KMS-11 (cell line): ENCODE results near the gene AK9.

Source experiments
- H2AFZ ChIP-seq: fragments of 200-600 bp; sonication (generic); 2 replicates; pipeline ENCODE4 v1.6.1; 2016; ENCODE audit warnings: antibody characterized with exemption, mixed run types, low read depth
- H3K27ac ChIP-seq: fragments of 200-600 bp; sonication (generic); 2 replicates; pipeline ENCODE4 v1.6.1; 2016; ENCODE audit warnings: mild to moderate bottlenecking, mixed run types
- H3K27me3 ChIP-seq: fragments of 200-600 bp; sonication (generic); 2 replicates; pipeline ENCODE4 v1.6.1; 2017; ENCODE audit warnings: mild to moderate bottlenecking, low read depth, mixed run types, moderate library complexity; ENCODE audit not compliant: insufficient read depth
- H3K36me3 ChIP-seq: fragments of 200-600 bp; sonication (generic); 2 replicates; pipeline ENCODE4 v1.6.1; 2017; ENCODE audit warnings: mild to moderate bottlenecking, mixed run types; ENCODE audit not compliant: insufficient read depth
- H3K4me1 ChIP-seq: fragments of 200-600 bp; sonication (generic); 2 replicates; pipeline ENCODE4 v1.6.1; 2016; ENCODE audit warnings: mild to moderate bottlenecking, low read depth, mixed run types; ENCODE audit not compliant: poor library complexity, severe bottlenecking
- H3K4me2 ChIP-seq: fragments of 200-600 bp; sonication (generic); 2 replicates; pipeline ENCODE4 v1.7.0; 2016; ENCODE audit warnings: mild to moderate bottlenecking, mixed run types
- H3K4me3 ChIP-seq: fragments of 200-600 bp; sonication (generic); IDR thresholded peaks from 2 replicates; pipeline ENCODE4 v1.6.1; 2017; ENCODE audit warnings: low read depth, low read length, mixed read lengths; ENCODE audit not compliant: insufficient read depth
- H3K79me2 ChIP-seq: fragments of 200-600 bp; sonication (generic); 2 replicates; pipeline ENCODE4 v1.6.1; 2016; ENCODE audit warnings: low read depth, mixed run types; ENCODE audit not compliant: insufficient read depth
- H3K9ac ChIP-seq: fragments of 200-600 bp; sonication (generic); 2 replicates; pipeline ENCODE4 v1.6.1; 2016; ENCODE audit warnings: mild to moderate bottlenecking, mixed run types
- H4K20me1 ChIP-seq: fragments of 200-600 bp; sonication (generic); 2 replicates; pipeline ENCODE4 v1.6.1; 2016; ENCODE audit warnings: mild to moderate bottlenecking, mixed run types; ENCODE audit not compliant: insufficient read depth
- CTCF ChIP-seq: fragments of 200-600 bp; sonication (generic); conservative IDR thresholded peaks from 2 replicates; pipeline ENCODE4 v1.6.1; 2017; ENCODE audit warnings: low read depth, mild to moderate bottlenecking, antibody characterized with exemption, low read length, moderate library complexity, mixed read lengths

The AK9 gene

GRCh38 chr6:109454496-109455436, 236.2 kb downstream of the AK9 start:
- no peaks in the 10 kb centered on the region for H4K20me1 ChIP-seq
- H3K27ac ChIP-seq = no peak overlapping the region
- H3K79me2 ChIP-seq = no peaks in the 10 kb centered on the region
- H3K36me3 ChIP-seq = no peaks in the 10 kb centered on the region
- no peak overlapping the region for H3K4me3 ChIP-seq
- H3K9ac ChIP-seq = peak overlapping the region; percentile 6; the same call in 1 of the 2 replicates
- H2AFZ ChIP-seq = peak overlapping the region; percentile 38; the same call in 1 of the 2 replicates
- peaks cover 33% of the 10 kb centered on the region for H3K4me1 ChIP-seq
- peak overlapping the region; percentile 29; the same call in 1 of the 2 replicates for H3K4me2 ChIP-seq
- H3K27me3 ChIP-seq = no peaks in the 10 kb centered on the region
- TF ChIP-seq CTCF = no peak

GRCh38 chr6:109453594-109454495, 237.2 kb downstream of the AK9 start:
- Histone ChIP-seq H3K9ac (no peak overlapping the region), H3K27me3 (no peaks in the 10 kb centered on the region), H3K36me3 (no peaks in the 10 kb centered on the region), H4K20me1 (no peaks in the 10 kb centered on the region), H3K27ac (no peak overlapping the region), H3K4me1 (peaks cover 24% of the 10 kb centered on the region), H3K4me3 (no peak overlapping the region), H3K4me2 (no peak overlapping the region), H2AFZ (no peak overlapping the region), H3K79me2 (no peaks in the 10 kb centered on the region)
- TF ChIP-seq CTCF = no peak

GRCh38 chr6:109453156-109453555, 237.8 kb downstream of the AK9 start:
- Histone ChIP-seq H3K36me3 (no peaks in the 10 kb centered on the region), H4K20me1 (no peaks in the 10 kb centered on the region), H3K4me2 (no peak overlapping the region), H3K27me3 (no peaks in the 10 kb centered on the region), H2AFZ (no peak overlapping the region), H3K9ac (no peak overlapping the region), H3K4me3 (no peak overlapping the region), H3K79me2 (no peaks in the 10 kb centered on the region), H3K27ac (no peak overlapping the region), H3K4me1 (peaks cover 17% of the 10 kb centered on the region)
- TF ChIP-seq CTCF = no peak

GRCh38 chr6:109452181-109452580, 238.8 kb downstream of the AK9 start:
- no peak overlapping the region for H3K9ac ChIP-seq
- H3K79me2 ChIP-seq = no peaks in the 10 kb centered on the region
- no peak overlapping the region for H3K4me2 ChIP-seq
- no peaks in the 10 kb centered on the region for H3K27me3 ChIP-seq
- no peak for TF ChIP-seq CTCF
- no peaks in the 10 kb centered on the region for H3K36me3 ChIP-seq
- H3K27ac ChIP-seq = no peak overlapping the region
- H3K4me3 ChIP-seq = no peak overlapping the region
- H3K4me1 ChIP-seq = peaks cover 7% of the 10 kb centered on the region
- H4K20me1 ChIP-seq = no peaks in the 10 kb centered on the region
- H2AFZ ChIP-seq = no peak overlapping the region
